Panc1 (cell line): ENCODE results near the gene MLPH.

Source experiments
- CTCF ChIP-seq: fragments of 450-650 bp; IDR thresholded peaks from 2 replicates; pipeline ENCODE4 v1.5.1; 2017; ENCODE audit warnings: mild to moderate bottlenecking
- POLR2AphosphoS5 ChIP-seq: IDR thresholded peaks from 2 replicates; pipeline ENCODE4 v1.6.1; 2012; ENCODE audit warnings: mild to moderate bottlenecking, low read depth, low read length, moderate library complexity
- REST ChIP-seq, 2 experiments: IDR thresholded peaks; 2 replicates each; pipeline ENCODE4 v1.6.1; 2011 to 2012; ENCODE audit warnings: low read depth in 2 of 2, control low read depth in 1 of 2, low read length in 1 of 2, mild to moderate bottlenecking in 1 of 2, moderate library complexity in 1 of 2; ENCODE audit not compliant: insufficient read depth in 1 of 2
- SIN3A ChIP-seq: IDR thresholded peaks from 2 replicates; pipeline ENCODE4 v1.6.1; 2012; ENCODE audit warnings: low read depth, mild to moderate bottlenecking, low read length, moderate library complexity, borderline replicate concordance; ENCODE audit not compliant: insufficient read depth

- TF ChIP-seq POLR2AphosphoS5 (no peak), CTCF (no peak), REST (IDR thresholded peaks at IDR 0.05; ENCODE audit: insufficient read depth in 1 of 2, low read depth in 2 of 2, low read length in 1 of 2) (no peak), SIN3A (no peak)
Measured at GRCh38 chr2:237505188-237505939, 18.3 kb downstream of the MLPH start.
